HG02642 (cell line): Measurements from ENCODE around the gene ANG.

Experiments
- ATAC-seq: cut with Tn5 transposase; IDR thresholded peaks from one replicate; pipeline ENCODE4 v1.9.1; 2021; ENCODE audit warnings: mild to moderate bottlenecking; ENCODE audit not compliant: unreplicated experiment, poor library complexity

The ANG gene

DNA sequence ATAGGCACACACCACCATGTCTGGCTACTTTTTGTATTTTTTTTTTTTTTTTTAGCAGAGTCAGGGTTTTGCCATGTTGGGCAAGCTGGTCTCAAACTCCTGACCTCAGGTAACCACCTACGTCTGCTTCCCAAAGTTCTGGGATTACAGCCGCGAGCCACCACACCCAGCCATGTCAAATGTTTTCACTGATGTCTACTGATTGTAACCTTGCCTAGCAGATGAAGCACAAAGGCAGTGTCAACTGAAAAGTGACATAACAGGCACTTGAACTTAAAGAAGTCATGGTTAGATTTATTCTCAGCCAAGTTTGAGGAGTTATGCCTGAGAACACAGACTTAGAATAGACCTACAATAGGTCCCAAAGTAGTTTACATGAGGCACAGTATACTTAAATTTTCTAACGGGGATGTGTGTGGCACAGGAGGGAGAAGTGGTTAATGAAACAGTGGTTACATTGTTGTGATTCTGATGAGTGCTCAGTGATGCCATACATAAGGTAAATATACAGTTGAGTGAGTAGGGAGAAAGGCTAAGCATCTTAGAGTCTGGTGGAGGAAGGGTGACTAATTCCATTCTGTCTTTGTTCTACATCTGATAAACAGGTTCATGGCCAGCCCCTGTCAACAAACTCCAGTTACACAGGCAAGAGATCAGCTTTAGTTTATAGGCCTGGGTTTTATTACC, 16.8 kb upstream of the ANG start:
- no peak for ATAC-seq

GRCh38 chr14:20675669-20676068, 12.9 kb upstream of the ANG start:
- no peak for ATAC-seq

GRCh38 chr14:20676072-20676471, 12.5 kb upstream of the ANG start:
- ATAC-seq = no peak

DNA sequence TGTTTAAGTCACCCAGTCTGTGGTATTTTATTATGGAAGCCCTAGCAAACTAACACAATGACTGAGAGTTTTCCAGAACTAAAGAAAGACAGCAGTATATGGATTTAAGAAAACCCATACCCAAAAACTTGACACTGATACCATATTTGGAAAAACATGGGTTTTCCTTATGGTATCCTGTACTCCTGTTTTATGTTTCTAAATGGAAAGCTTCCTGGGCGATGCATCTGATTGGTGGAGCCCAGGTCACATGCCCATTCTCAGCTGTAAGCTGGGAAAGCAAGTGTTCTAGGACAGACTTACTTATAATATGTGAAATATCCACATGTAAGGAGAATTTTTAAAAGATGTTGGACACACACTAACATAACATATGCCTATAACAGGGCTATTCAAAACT, 8.7 kb upstream of the ANG start:
- ATAC-seq = no peak

DNA sequence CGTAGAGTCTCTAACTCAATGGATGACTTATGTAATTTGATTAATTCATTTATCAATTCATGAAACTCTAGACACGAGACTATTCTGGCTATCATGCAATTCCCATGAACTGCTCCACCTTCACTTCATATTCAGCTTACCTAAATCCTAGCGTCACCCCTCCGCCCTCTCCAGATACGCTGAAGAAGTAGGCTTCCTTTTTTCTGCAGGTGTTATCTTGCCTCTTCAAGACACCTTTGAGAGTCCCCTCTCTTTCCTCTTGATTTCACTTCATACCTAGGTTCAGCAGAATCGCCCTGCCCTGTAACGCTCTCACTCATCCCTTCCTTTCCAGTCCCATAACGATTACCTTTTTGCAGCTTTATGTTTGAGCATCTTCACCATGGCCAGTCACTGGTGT, 8.2 kb upstream of the ANG start:
- no peak for ATAC-seq

DNA sequence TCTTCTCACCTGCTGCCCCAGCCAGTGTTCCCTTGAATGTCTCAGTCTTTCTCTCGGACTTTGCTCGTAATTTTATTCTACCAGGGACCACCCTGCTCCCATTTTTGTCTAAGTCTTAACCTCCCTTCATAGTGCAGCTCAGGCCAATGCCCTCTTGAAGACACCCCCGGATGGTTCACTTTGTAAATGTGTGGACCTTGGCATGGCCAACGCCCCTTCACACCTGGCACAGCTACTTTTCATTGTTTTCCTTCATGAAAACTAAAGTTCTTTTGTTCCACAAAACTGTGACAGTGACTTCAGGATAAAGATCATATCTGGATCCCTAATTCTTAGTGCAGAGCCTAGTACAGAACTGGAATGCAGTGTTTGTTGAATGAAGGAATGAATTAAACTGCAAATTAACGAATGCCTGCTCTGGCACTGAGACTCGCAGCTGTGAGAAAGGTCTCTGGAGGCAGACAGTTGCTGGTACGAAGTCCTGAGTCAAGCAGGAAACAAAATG, 7.7 kb upstream of the ANG start:
- ATAC-seq = peak; percentile 29

DNA sequence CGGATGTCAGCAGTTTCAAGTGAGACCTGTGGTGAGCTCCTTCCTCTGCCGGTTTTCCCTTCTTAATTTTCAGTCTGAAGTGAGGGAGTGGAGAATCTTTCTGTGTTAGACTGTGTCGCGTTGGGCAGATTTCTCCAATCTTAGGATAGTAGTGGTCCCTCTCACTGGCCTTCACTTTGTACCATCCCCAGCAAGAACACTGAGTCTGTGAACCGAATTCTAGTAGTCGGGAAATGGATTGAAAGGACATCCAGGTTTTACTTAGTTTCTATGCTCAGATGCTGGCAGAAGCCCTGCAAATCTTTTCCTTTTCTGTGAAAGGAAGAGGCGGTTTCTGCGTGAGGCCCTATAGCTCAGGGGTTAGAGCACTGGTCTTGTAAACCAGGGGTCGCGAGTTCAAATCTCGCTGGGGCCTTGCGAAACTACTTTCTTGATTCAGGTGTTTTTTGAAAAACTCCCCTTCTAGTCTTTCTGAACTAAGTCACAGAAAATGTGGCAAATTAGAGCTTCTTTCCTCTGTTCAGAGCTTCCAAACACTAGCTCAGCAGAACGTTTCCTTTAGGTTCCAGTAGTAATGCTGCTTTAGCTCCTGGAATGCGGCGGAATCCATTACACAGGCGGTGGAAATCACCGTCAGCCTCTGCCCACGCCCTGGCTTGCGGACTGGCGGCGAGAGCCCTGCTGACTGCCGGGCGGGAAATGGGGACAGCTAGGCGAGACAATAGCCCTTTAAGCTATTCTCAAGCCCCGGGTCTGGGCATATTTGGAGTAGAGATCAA, 7.0 kb upstream of the ANG start:
- ATAC-seq = peak; percentile 30

DNA sequence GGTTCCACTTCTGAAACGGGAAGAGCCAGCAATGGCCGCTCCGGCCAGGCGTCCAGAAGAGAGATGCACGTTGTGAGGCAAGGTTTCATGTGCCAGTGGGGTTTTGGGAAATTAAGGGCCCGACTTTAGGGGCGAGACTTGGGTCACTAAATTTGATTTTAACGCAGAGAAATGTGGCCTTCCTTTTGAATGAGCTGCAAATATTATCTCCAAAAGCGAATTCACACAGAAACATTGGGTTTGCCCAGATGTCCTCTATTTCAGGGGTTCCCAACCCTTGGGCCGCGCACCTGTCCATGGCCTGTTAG, 6.5 kb upstream of the ANG start:
- ATAC-seq = no peak

DNA sequence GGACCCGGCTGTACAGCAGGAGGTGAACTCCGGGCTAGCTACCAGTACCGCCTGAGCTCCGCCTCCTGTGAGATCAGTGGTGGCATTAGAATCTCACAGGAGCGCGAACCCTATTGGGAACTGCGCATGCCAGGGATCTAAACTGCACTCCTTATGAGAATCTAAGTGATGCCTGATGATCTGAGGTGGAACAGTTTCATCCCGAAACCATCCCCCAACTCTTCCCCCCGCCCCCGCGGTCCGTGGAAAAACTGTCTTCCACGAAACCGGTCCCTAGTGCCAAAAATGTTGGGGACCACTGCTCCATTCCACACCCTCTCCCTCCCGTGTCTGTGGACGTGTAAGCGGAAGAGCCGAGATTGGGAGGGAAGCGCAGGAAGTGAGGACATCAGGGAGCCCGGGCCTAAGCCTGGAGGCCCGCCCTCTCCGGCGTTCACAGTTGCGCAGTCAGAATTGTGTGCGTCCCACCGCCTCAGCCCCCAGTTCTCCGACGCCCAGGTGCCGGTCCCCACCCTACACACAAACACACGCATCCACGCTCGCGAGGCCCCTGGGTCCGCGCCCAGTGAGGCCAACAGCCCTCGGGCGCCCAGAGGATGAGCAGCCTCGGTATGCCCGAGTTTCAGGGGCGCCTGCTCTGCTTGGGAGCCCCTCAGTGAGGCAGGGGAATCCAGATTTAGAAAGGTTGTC, 6.0 kb upstream of the ANG start:
- ATAC-seq = peak; percentile 53

DNA sequence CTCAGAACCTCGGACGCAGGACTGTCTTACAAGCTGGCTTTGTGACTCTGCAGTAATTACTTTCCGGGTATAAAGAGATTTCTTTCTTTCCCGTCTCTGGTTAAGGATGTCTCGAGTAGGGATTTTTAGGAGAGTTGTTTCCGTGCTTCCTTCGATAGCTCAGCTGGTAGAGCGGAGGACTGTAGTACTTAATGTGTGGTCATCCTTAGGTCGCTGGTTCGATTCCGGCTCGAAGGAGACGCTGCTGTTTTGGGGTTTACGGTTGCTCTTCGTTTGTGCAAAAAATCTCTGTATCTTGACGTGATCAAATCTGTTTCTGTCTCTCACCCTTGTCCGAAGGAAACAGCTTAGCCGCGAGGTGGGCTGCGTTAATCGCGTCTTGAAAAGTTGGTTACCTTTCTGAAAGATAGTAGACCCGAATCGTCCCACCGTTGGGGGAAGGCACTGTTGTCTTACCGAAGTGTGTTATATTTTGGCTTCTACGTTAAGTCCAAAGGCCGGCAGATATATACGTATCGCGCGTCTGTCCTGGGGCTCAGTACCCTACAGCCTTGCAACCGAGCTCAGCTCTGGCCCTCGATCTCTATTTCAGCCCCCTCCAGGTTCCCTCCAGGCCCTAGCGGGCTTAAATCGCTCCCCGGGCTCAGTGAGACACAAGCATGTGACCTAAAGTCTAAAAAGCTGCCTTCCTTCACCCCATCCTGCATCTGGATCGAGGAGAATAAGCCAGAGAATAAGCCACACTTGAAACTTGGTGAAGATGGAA, 5.3 kb upstream of the ANG start:
- ATAC-seq = peak; percentile 24

DNA sequence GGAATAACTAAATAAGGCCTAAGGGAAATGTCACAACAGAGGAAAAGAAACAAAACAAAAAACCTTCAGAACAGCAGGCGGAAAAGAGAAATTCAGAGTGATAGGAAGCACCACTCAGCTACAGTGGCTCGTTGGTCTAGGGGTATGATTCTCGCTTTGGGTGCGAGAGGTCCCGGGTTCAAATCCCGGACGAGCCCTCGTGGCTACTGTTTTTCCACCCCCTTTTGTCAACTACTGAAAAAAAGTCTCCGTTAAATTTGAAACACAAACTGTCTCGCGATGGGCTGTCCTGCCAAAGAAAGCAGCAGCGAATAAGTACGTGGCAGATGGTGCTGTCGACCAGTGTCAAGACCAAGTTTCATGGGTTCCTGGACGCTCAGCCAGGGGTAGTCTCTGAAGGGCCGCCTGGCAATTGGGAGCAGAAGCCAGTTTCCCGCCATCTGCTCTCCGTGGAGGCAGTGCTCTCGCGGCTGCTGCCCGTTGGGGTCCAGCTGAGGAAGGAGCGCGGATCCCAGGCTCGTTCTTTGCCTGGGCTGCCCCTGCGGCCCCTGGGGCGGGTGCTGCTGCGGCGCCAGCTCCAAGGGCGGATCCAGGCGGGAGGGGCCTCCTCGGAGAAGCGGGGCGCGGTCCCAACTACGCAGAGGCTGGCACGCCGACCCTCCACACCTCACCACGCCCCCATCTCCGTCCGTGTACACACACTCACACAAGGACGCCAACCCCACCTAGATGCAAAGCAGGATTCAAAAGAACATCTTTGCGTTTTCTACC, 4.5 kb upstream of the ANG start, which contains the start of gene RNASE4:
TSS of gene RNASE4 (plus strand) at position 670 of the 771 bp plus-strand sequence. CDS start 14,812 bp downstream, outside the sequence.
- peak; percentile 32 for ATAC-seq

DNA sequence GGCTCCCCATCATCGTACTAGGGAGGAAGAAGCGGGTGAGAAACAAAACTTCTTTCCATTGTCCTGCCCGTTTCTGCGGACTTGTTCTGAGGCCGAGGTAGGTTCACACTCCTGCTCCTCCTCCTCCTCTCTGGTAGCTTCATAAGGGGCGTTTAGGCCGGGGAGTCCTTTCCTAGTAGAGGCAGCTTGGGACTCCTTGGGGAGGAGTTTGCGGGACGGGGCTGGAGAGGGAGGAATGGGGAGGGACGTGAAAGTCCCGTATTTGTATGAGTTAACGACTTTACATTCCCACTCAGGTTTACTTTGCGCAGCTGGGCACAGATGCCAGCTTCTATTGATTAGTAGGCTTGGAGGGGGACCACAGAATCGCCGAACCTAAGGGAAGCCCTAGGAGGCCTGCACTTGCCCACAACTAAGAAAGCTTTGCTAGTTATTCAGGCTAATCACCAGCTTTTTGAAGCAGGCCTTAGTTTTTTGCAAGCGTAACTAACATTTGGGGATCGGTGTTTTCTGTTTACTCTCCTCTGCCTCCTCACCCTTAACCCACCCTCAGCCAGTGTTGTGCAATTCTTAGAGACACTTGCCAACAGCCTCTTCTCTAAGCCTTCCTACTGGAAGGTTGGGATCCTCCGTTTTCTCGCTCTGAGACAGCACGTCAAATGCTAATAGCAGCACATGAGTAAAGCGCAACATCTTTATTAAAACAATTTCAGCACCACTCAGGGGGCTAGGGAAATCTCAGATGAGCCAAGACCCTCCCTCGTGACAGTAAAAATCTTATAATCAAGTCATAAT, 3.7 kb upstream of the ANG start:
- no peak for ATAC-seq

DNA sequence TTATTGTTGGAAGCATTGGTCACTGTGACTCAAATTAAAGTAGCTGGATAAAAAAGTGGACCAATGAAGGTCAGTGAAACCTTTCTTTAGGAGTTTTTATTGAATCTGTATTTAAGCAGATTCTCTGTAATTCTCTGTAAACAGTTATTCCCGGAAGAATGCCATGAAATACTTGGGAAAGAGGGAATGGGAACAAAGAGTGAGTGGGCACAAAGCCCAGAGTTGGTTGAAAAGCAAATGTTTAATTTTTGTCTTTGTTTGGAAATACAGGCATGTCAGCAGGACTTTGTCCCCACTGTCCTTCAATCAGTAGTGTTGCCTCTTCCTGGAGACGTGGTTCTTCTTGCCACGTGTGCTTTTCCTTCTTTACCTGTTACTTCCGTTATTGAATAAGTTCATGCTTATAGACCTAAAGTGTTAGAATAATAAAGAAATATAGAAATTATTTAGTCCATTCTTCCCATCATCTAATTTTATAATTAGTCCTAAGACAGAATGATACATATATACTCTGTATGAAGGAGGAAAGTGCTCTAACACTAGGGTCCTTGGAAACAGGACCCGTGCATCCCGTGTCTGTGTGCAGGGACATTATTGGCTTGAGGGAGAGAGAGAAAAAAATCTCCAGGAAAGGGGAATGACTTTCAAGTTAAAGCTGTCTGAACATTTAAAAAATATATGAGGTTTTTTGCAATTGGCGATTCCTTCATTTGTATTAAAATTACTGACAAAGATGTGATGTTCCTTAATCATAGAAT, 2.0 kb upstream of the ANG start:
- ATAC-seq = no peak

DNA sequence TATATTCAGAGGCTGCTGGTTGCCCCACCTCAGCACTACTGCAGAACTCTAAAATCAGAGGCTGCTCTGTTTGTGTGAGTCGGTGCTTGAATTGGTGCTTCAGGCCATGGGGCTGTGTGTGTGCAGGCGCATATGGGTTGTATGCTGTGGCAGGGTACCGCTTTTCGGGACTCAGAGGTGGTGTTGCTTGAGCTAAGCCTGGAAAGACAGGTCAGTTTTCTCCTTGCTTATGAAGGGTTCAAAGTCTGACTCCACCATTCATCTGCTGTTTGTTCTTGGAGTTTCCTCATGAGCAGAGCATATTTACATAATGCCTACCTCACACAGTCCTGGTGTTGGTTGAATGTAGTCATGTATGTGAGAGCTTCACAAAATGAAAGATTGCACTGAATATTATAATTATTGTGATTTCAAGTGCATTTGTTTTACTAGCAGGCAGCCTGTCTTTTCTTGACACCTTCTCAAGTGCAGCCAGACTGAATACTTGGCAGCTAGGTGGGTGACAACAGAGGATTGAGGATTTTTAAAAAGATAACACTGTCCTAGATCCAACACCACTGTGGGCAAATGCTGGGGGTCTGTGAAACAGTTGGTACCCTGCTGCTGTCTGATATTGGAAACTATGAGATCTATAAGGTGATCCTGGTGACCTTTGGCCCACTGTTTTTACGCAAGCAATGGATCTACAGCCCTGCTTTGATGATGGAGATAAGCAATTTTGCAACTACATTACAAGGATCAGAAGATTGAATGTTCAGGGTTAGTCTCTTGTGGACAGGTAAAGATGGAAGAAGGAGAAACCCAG, 1.0 kb upstream of the ANG start:
- ATAC-seq = no peak

GRCh38 chr14:20690848-20691640, 2.5 kb downstream of the ANG start:
- ATAC-seq = peak; percentile 74

- ATAC-seq = no peak
These were observed 3.7 kb downstream of the ANG start for GRCh38 chr14:20692116-20692751.
